HG03432 (cell line): ENCODE data around the gene PEX26.
A peak's percentile ranks its signal among the peaks of the same experiment; 100 is the strongest.
"Not testable (repeated sequence)": the region's sequence is repeated elsewhere in the genome, so short reads cannot be mapped to it uniquely, and the experiment has no call there.

Experiments used
- ATAC-seq: cut with Tn5 transposase; IDR thresholded peaks from one replicate; pipeline ENCODE4 v1.9.1; 2021; ENCODE audit warnings: mild to moderate bottlenecking, moderate library complexity; ENCODE audit not compliant: unreplicated experiment

Gene PEX26

DNA sequence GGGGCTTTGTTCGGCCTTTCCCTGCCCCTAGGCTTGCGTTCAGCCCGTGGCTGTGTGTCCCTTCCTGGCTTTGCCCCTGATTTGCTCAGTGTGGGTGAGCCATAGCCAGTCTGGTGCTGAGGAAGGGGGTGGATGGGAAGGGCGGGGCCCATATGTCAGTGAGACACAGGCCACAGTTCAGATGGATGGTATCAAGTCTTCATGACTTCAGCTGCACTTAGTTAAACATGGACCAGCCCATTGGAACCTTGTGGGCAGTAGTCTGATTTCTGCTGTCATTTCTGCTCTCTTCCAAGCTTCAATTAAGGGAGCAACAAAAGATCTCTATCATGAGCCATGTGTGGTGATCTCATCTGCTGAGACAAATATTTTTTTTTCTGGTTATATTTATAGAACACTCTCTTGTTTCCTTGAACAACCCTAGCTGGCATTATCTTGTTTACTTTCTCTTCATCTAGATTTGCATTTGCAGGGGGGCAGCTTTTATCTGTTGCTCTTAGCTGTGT lies 21.6 kb upstream of the PEX26 start:
- ATAC-seq: no peak

GRCh38 chr22:18056807-18057474 lies 20.8 kb upstream of the PEX26 start:
- peak; percentile 61 for ATAC-seq

GRCh38 chr22:18057568-18058209 lies 20.1 kb upstream of the PEX26 start:
- peak; percentile 58 for ATAC-seq

DNA sequence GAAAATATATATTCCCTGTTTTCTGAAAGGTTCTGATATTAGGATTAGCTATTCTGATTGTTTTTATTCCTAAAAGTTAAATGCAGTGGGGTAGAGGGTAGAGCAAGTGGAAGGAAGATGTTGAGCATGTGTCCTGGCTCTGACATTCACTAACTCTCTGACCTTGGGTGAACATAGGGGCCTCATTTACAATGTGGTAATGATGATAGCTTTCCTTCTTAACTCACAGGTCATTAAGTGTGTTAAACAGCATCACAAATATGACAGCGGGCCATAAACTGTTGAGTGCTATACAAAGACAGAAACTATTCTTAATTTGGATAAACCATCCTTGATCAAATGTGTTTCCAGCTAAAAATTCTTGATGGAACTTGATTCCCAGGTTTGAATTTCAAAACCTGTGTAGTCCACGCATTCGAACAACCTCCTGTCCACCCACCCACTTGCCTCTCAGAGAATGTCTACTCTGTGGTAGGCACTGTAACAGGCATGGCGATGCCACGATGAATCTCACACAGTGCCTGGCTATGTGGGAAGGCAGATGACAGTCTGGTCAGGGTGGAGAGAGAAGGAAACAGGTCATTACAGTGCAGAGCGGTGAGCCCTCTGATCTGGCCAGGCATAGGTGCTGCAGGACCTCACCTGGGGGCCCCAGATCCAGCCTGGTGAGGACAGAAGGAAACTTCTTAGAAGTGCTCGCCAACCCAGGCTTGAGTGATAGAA lies 19.3 kb upstream of the PEX26 start:
- no peak for ATAC-seq

GRCh38 chr22:18059094-18059417 lies 18.7 kb upstream of the PEX26 start:
- ATAC-seq: no peak

DNA sequence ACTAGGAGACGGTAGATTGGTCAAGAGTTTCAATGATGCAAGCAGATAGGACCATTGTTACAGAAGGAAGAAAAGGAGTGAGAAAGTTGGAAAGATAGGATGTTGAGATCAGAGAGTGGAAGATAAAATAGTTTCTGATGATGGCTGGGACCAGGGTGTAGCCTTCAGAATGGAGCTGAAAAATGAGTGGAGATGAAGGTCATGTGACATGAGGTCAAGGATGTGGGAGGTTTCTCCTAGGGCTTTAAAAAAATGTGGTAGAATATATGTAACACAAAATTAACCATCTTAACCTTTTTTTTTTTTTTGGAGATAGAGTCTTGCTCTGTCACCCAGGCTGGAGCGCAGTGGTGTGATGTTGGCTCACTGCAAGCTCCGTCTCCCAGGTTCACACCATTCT lies 18.3 kb upstream of the PEX26 start:
- no peak for ATAC-seq

DNA sequence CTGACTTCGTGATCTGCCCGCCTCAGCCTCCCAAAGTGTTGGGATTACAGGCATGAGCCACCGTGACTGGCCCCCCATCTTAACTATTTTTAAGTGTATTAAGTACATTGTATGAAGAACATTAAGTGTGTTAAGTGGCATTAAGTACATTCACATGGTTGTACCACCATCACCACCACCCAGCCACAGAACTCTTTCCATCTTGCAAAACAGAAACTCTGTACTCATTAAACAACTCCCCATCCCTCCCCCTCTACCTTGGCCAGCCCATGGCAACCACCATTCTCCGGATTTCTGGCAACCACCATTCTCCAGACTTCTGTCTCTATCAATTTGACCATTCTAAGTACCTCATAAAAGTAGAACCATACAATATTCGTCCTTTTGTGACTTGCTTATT lies 17.8 kb upstream of the PEX26 start:
- ATAC-seq: no peak

DNA sequence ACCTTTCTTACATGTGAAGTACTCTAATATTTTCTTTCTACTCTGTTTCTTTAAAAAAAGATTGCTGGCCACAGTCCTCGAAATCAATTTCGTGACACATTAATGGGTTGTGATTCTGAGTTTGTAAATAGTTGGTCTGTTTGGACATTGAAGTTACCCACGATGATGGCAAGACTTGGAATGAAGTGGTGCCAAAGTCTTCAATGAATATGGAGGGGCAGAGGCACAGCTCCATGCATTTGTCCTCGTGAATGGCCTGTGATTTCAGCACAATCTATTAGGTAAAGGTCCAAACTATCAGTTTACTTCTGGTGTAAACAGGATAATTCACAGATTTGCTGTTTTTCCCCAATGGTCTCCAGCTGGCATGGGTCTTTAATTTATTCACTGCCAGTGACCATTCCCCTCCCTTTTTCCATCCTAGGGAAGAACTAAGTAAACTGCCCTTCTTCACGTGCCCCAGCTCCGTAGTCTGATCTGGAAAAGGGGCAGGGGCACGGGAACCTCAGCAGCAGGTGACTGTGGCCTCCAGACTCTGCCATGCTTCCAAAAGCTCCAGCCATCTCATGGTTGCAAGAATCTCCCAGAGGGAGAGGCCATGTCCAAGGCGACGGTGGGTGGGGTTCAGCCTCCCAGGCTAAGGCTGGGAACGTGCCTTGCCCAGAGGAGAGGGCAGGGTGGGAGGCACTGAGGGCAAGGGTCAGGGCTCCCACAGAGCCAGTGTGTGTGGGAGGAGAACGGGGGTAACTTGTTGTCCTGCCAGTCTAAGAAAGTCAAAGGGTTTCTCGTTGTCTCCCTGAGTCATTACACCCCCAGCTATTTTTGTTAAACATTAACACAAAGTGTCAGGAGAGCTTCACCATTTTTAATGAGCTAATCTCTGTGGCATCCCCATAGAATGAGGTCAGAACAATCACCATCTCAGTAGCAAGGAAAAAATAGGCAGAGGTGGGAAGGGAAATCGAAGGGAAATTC lies 16.9 kb upstream of the PEX26 start:
- no peak for ATAC-seq

DNA sequence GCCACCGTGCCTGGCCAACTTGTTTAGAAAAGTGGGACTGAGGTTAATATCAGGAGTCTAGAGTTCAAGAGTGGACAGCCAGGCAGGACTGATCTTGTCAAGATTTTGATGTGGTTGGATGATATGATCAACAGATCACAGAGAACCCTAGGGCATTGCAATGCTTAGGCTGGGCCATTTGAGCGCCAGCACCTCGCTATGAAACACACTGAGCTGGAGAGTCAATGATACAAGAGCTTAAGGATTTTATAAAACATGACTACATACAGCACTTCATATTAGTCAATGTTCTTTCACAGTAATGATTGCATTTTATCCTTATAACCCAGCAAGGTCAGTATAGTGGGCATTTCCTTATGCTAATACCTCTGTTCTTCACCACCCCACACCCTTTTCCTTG lies 15.4 kb upstream of the PEX26 start:
- ATAC-seq: no peak

GRCh38 chr22:18063306-18063705 lies 14.5 kb upstream of the PEX26 start:
- no peak for ATAC-seq

DNA sequence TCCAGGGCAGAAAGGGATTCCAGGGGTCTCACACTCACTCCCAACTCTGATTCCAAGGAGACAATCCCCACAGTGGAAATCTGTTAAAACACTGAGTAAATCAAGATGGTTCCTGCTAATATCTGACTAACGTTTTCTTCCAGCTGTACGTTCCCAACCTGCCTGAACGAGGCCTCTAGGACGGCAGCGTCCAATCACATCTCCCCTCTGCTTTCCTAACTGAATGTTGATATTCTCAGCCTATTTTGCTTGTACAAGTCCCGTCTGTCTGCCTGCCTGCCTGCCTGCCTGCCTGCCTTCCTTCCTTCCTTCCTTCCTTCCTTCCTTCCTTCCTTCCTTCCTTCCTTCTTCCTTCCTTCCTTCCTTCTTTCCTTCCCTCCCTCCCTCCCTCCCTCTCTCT lies 14.1 kb upstream of the PEX26 start:
- ATAC-seq: not testable (repeated sequence)

GRCh38 chr22:18064636-18065035 lies 13.2 kb upstream of the PEX26 start:
- no peak for ATAC-seq

GRCh38 chr22:18065256-18065655 lies 12.5 kb upstream of the PEX26 start:
- no peak for ATAC-seq

DNA sequence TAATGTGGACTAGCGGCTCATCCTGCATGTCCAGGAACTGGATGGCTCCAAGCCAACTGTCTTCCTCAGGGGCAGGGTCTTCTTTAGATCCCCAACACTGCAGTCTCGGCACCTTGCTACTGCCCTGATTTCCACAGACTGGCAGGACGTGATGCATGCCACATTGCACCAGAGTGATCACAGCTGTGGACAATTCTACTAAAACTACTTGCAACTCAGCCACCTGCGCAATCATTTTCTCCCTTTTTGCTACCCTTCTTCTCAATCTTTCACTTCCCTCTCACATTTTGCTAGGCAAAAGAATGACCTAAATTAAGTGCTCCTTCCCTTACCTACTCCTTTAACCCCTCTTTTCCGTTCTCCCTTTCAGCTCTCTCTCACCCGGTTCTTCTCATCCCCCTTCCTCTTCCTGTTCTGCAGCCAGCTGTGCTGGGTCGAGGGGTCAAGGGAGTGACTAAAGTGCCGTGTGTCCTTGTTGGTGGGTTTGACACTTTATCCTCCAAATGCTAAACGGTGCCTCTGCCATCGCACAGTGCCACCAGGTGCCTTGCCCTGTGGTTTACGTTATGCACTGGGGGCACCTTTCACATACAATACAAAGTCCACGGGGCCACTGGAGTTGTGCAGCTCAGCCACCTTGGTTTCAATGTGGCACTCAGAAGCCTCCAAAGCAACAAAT lies 11.5 kb upstream of the PEX26 start:
- no peak for ATAC-seq

DNA sequence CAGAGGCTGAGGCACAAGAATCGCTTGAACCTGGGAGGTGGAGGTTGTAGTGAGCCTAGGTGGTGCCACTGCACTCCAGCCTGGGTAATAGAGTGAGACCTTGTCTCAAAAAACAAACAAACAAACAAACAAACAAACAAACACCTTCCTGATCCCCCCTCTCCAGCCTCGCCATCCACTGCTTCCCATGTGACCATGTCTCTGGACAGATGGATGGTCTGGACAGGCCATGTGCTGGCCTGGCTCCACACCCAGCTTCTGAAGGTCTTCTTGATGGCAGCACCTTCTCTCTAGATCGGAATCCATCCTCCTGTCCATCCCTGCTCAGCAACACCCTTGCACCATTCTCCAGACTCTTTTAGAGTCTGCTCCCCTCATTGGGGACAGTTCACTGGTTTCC lies 10.7 kb upstream of the PEX26 start:
- ATAC-seq: no peak

DNA sequence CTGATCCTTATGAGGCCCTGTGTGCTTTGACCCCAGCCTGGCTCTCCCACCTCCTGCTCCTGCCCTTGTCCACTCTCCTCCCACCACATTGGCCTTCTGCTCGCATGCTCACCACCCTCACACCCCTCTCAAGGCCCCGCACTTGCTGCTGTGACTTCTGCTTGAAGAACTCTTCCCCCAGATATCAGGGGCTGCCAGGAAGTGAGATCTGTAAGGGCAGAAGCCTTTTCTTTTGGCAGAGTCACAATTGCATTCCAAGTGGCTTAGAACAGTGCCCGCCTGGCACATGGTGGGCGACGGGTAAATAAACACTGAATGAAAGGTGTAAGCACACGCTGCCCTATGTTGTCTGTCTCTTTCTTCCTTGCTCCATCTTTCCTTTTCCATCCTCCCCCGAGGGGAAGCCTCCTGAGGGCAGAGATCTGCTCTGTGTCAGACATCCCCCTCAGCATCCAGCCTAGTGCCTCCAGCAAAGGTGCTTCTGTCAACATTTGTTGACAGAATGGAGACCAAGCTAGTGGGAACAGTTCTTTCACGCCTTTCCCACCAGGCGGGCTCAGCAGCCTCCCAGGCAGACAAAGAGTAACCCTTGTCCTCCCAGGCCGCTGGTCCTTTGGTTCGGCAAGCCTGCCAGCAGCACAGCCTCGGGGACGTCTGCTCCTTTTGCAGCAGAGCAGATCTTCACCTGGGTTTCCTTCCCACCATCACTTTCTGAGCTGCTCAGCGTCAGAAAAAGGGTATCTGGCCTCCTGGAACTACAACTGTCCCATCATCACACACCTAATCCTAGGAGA lies 10.0 kb upstream of the PEX26 start:
- no peak for ATAC-seq

DNA sequence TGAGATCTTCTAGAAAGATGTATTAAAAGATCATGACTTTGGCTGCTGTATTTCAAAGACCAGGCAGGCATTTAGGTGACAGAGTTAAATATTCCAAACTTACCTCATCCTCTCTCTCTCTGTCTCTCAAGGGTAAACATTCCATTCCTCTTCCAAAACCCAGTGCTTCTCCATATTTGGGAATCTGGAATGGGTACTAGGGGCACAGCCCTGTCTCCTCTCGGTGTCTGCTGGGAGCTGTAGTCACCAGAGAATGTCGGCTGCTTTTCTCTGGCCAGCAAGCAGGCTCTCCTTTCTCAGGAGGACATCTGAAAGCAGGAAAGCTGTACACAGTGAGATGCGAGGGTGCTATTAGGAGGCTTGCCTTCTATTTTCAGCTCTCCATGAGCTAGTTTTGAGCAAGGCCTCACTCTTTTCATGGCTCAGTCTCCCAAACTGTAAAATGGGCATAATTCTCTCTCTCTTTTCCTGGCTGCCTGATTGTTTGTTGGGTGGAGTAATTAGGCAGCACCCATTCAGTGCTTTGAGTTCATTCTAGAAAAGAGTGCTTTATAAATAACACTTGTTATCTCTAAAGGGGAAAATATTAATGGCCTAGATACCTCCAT lies 9.3 kb upstream of the PEX26 start:
- ATAC-seq: no peak

DNA sequence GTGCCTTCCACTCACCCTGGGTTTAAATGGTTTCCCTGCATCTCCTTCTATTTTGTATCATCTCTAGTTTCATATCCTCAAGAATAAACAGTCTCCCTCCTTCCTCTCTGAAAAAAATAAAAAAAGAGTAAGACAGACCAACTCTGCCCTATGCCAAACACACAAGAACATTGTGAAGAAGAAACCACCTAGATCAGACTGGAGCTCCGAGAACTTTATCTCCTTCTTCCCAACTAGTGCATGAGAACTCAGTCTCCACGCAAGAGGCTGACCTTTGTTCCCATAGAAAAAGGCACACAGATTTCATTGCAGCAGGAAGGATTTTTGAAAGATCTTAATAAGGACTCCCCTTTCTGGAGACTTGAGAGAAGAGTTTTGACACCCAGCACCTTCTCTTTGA lies 8.7 kb upstream of the PEX26 start:
- ATAC-seq: no peak

DNA sequence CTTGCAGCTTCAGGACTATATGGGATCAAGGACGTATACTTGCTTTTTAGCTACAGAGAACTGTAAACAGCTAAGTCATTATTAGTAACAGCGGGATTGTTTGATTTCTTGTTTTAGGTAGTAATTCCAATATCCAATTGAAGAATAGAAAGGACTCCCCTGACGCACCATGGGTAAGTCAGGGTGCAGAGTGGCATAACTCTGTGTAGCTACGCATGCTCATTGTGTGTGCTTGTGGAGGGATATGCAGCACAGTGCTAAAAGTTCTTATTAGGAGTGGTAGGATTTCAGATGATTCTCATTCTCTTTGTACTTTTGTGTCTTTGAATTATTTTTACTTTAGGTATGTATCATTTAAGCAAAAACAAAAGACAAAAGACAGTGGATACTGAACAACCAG lies 7.7 kb upstream of the PEX26 start:
- ATAC-seq: no peak
